SJSA1 (cell line): ENCODE results near the gene ZBED5. TPM values are rescaled to one million over a fixed set of nuclear protein-coding genes. Genes with fewer than 3 reads are reported as not detected.

Source experiments
- DNase-seq, 2 experiments: peaks; one replicate each; pipeline ENCODE4 v3.0.0-alpha.2; 2015 to 2020; ENCODE audit warnings: low spot score in 2 of 2, low read depth in 1 of 2
- H3K27ac ChIP-seq: fragments of 250-450 bp; sonication (Bioruptor Pico); 2 replicates; pipeline ENCODE4 v1.5.1; 2020; ENCODE audit warnings: mild to moderate bottlenecking, moderate library complexity
- H3K27me3 ChIP-seq: fragments of 250-450 bp; sonication (Bioruptor Pico); replicated peaks from 2 replicates; pipeline ENCODE4 v1.5.1; 2020; ENCODE audit warnings: mild to moderate bottlenecking, moderate library complexity
- H3K36me3 ChIP-seq: fragments of 250-450 bp; sonication (Bioruptor Pico); 2 replicates; pipeline ENCODE4 v1.5.1; 2020; ENCODE audit warnings: mild to moderate bottlenecking
- H3K4me1 ChIP-seq: fragments of 250-450 bp; sonication (Bioruptor Pico); replicated peaks from 2 replicates; pipeline ENCODE4 v1.6.1; 2021; ENCODE audit warnings: mild to moderate bottlenecking
- H3K4me3 ChIP-seq: fragments of 250-450 bp; sonication (Bioruptor Pico); 2 replicates; pipeline ENCODE4 v1.5.1; 2020; ENCODE audit warnings: mild to moderate bottlenecking
- H3K9me3 ChIP-seq: fragments of 250-450 bp; sonication (Bioruptor Pico); replicated peaks from 2 replicates; pipeline ENCODE4 v1.5.1; 2020; ENCODE audit warnings: mild to moderate bottlenecking
- total RNA-seq: library from RNA; depleted of rRNA; stranded (reverse); fragments of >200 nt; shearing (Covaris generic); gene quantifications from 2 replicates; pipeline ENCODE4 v1.2.3, GENCODE V29; 2014; rRNA removed

ZBED5 gene
- total RNA-seq, 1 experiment from 2014 or later = 29.5 TPM

- Histone ChIP-seq H3K4me1 (peaks cover 17% of the 10 kb centered on the region), H3K36me3 (peaks cover 60% of the 10 kb centered on the region), H3K4me3 (peak overlapping the region; percentile 96), H3K9me3 (no peaks in the 10 kb centered on the region; the same call in 1 of the 2 replicates), H3K27me3 (no peaks in the 10 kb centered on the region), H3K27ac (peak overlapping the region; percentile 96)
- peak; percentile 61 to 72 for DNase-seq
These were observed 50.2 kb downstream of the ZBED5 start for GRCh38 chr11:10807493-10808234.

GRCh38 chr11:10806206-10806605, 51.6 kb downstream of the ZBED5 start:
- no peak for DNase-seq
- H3K27me3 ChIP-seq = no peaks in the 10 kb centered on the region
- no peak overlapping the region for H3K4me3 ChIP-seq
- H3K36me3 ChIP-seq = peaks cover 74% of the 10 kb centered on the region
- H3K4me1 ChIP-seq = peaks cover 17% of the 10 kb centered on the region
- no peaks in the 10 kb centered on the region; the same call in 1 of the 2 replicates for H3K9me3 ChIP-seq
- H3K27ac ChIP-seq = no peak overlapping the region

- no peak overlapping the region for H3K4me3 ChIP-seq
These were observed 52.1 kb downstream of the ZBED5 start for GRCh38 chr11:10805741-10806140.

GRCh38 chr11:10803676-10804075, 54.2 kb downstream of the ZBED5 start:
- Histone ChIP-seq H3K27ac (no peak overlapping the region), H3K9me3 (no peaks in the 10 kb centered on the region; the same call in 1 of the 2 replicates), H3K4me1 (0 out of 2 replicates have a peak, but pooled peaks cover 12% of the 10 kb centered on the region), H3K27me3 (no peaks in the 10 kb centered on the region), H3K4me3 (no peak overlapping the region), H3K36me3 (peaks cover 100% of the 10 kb centered on the region)
- no peak for DNase-seq

More at GRCh38 chr11:10805741-10806140, 52.1 kb downstream of the ZBED5 start:
- DNase-seq = no peak
- peaks cover 17% of the 10 kb centered on the region for H3K4me1 ChIP-seq
- peaks cover 79% of the 10 kb centered on the region for H3K36me3 ChIP-seq
- no peaks in the 10 kb centered on the region; the same call in 1 of the 2 replicates for H3K9me3 ChIP-seq
- no peak overlapping the region for H3K27ac ChIP-seq
- H3K27me3 ChIP-seq = no peaks in the 10 kb centered on the region

Other genes with a start within 250 kb of the ZBED5 start
- 3.8 and 4.6 TPM in 2 replicates for gene IRAG1, start 164.3 kb downstream of the ZBED5 start, total RNA-seq
- 22.4 and 30.7 TPM in 2 replicates for gene CTR9, start 106.8 kb downstream of the ZBED5 start, total RNA-seq
- gene EIF4G2, start 49.1 kb downstream of the ZBED5 start, total RNA-seq = 930 and 1,031 TPM in 2 replicates